ENCODE measurements around the gene TXK. TPM values are rescaled to one million over a fixed set of nuclear protein-coding genes. Genes with fewer than 3 reads are reported as not detected.

Gene TXK
- polyA plus RNA-seq, 1 of the 3 experiments (the other 2 are of a cell fraction): 0.61 TPM

- Histone ChIP-seq H3K4me3 (ENCODE audit: low read depth in 2 of 2, low read length in 1 of 2) (no peak overlapping the region), H3K4me1 (ENCODE audit: control insufficient read depth in 1 of 2, insufficient read depth in 2 of 2, low read depth in 1 of 2, low read length in 1 of 2) (peaks cover 3 to 11% of the 10 kb centered on the region in 2 experiments; a peak in 1 of 4 replicates), H3F3A (replicated peaks; ENCODE audit: insufficient read depth) (peaks cover 8% of the 10 kb centered on the region), H3K9ac (no peak overlapping the region), H3K79me2 (ENCODE audit: insufficient read depth) (no peaks in the 10 kb centered on the region), H2AFZ (ENCODE audit: low read depth) (no peak overlapping the region), H3K27me3 (ENCODE audit: insufficient read depth) (no peaks in the 10 kb centered on the region), H3K27ac (ENCODE audit: low read depth in 2 of 2, low read length in 1 of 2) (no peak overlapping the region), H4K20me1 (ENCODE audit: insufficient read depth) (no peaks in the 10 kb centered on the region), H3K9me2 (no peaks in the 10 kb centered on the region), H3K36me3 (replicated peaks in 1 of 2; ENCODE audit: control insufficient read depth in 1 of 2, insufficient read depth in 2 of 2, low read length in 1 of 2) (no peaks in the 10 kb centered on the region), H3K4me2 (no peak overlapping the region), H3K9me3 (no peaks in the 10 kb centered on the region)
- TF ChIP-seq PBX3 (IDR thresholded peaks at IDR 0.05) (0 out of 2 replicates have a peak, but pooled peaks have one; percentile 30), USF2 (IDR thresholded peaks at IDR 0.05; ENCODE audit: borderline replicate concordance, low read depth, low read length) (no peak), MAX (IDR thresholded peaks at IDR 0.05; ENCODE audit: low read depth) (no peak)
- DNase-seq: no peak
- POLR2A ChIA-PET: interaction anchor here (0.6 kb wide), 1 partner anchor 438 kb away, joined by 3 read pairs; no protein-coding TSS in a partner anchor
- CTCF ChIA-PET: no interaction called here
These were observed 41.8 kb upstream of the TXK start for GRCh38 chr4:48175806-48176205.

GRCh38 chr4:48175328-48175727 is 41.3 kb upstream of the TXK start:
- no peaks in the 10 kb centered on the region for H3K27me3 ChIP-seq (ENCODE audit: insufficient read depth)
- no peak for TF ChIP-seq YY1 (IDR thresholded peaks at IDR 0.05; ENCODE audit: low read depth)
- TF ChIP-seq GATA2 (CRISPR knock-in tag; IDR thresholded peaks at IDR 0.05): no peak
- no peak for TF ChIP-seq TAF1 (IDR thresholded peaks at IDR 0.05; ENCODE audit: borderline replicate concordance, low read depth, low read length)
- TF ChIP-seq SMC3 (IDR thresholded peaks at IDR 0.05; ENCODE audit: low read depth, low read length): no peak
- TF ChIP-seq EP300 (IDR thresholded peaks at IDR 0.05; ENCODE audit: borderline replicate concordance in 1 of 2, low read depth in 1 of 2, low read length in 1 of 2): no peak
- no peak for TF ChIP-seq RXRA (IDR thresholded peaks at IDR 0.05; ENCODE audit: borderline replicate concordance, low read depth)
- no peak for TF ChIP-seq MXI1 (IDR thresholded peaks at IDR 0.05; ENCODE audit: low read depth, low read length)
- no peak for TF ChIP-seq RFX5 (IDR thresholded peaks at IDR 0.05; ENCODE audit: low read length)
- no peak for TF ChIP-seq POLR2AphosphoS5 (IDR thresholded peaks at IDR 0.05; ENCODE audit: low read depth, low read length)
- peaks cover 8% of the 10 kb centered on the region for H3F3A ChIP-seq (replicated peaks; ENCODE audit: insufficient read depth)
- no peaks in the 10 kb centered on the region for H3K36me3 ChIP-seq (replicated peaks in 1 of 2; ENCODE audit: control insufficient read depth in 1 of 2, insufficient read depth in 2 of 2, low read length in 1 of 2)
- DNase-seq: no peak
- peaks cover 3 to 11% of the 10 kb centered on the region in 2 experiments; a peak in 1 of 4 replicates for H3K4me1 ChIP-seq (ENCODE audit: control insufficient read depth in 1 of 2, insufficient read depth in 2 of 2, low read depth in 1 of 2, low read length in 1 of 2)
- H2AFZ ChIP-seq (ENCODE audit: low read depth): no peak overlapping the region
- no peak overlapping the region for H3K9ac ChIP-seq
- ChIA-PET CTCF (interaction anchor here (1.0 kb wide), 1 partner anchor 33 kb away, joined by 3 read pairs; no protein-coding TSS in a partner anchor), POLR2A (no interaction called here)
- H4K20me1 ChIP-seq (ENCODE audit: insufficient read depth): no peaks in the 10 kb centered on the region
- H3K4me2 ChIP-seq: no peak overlapping the region
- no peak overlapping the region for H3K27ac ChIP-seq (ENCODE audit: low read depth in 2 of 2, low read length in 1 of 2)
- 87% methylated on average over 7 of the region's 7 CpGs for WGBS (ENCODE audit: low lambda C conversion rate)
- no peaks in the 10 kb centered on the region for H3K9me2 ChIP-seq
- H3K4me3 ChIP-seq (ENCODE audit: low read depth in 2 of 2, low read length in 1 of 2): no peak overlapping the region
- H3K79me2 ChIP-seq (ENCODE audit: insufficient read depth): no peaks in the 10 kb centered on the region
- no peaks in the 10 kb centered on the region for H3K9me3 ChIP-seq
